Activated T-cell treated with anti-CD3 and anti-CD28 coated beads, Interleukin-2, amount 50 U/mL, for 72 hours (primary cell): Measurements from ENCODE around the gene RLBP1. TPM values are rescaled to one million over a fixed set of nuclear protein-coding genes. Genes with fewer than 3 reads are reported as not detected.
A peak's percentile ranks its signal among the peaks of the same experiment; 100 is the strongest.
"Not testable (repeated sequence)": the region's sequence is repeated elsewhere in the genome, so short reads cannot be mapped to it uniquely, and the experiment has no call there.

Experiments
- ATAC-seq, 2 donors: fragments of 150-1000 bp; cut with Tn5 transposase; replicated peaks in 1 of 2; 2 replicates each; pipeline ENCODE4 v1.10.0; 2021; ENCODE audit warnings: moderate library complexity in 2 of 2, mild to moderate bottlenecking in 1 of 2
- DNase-seq, 2 donors: peaks; one replicate each; pipeline ENCODE4 v3.0.0; 2021 to 2022; ENCODE audit warnings: mixed read lengths in 1 of 2
- H3K27ac Mint-ChIP-seq: one replicate; pipeline ENCODE4 v1.8.0; 2022; ENCODE audit warnings: mild to moderate bottlenecking, moderate library complexity, mixed read lengths
- H3K27me3 Mint-ChIP-seq: one replicate; pipeline ENCODE4 v1.8.0; 2022; ENCODE audit warnings: low read depth, mixed read lengths
- H3K36me3 Mint-ChIP-seq, 2 donors: one replicate each; pipeline ENCODE4 v1.8.0; 2022; ENCODE audit warnings: mixed read lengths in 2 of 2, mild to moderate bottlenecking in 1 of 2; ENCODE audit not compliant: insufficient read depth in 2 of 2
- H3K4me1 Mint-ChIP-seq: one replicate; pipeline ENCODE4 v1.8.0; 2022; ENCODE audit warnings: low read depth, mixed read lengths
- H3K4me3 Mint-ChIP-seq, 2 donors: one replicate each; pipeline ENCODE4 v1.8.0; 2022; ENCODE audit warnings: mild to moderate bottlenecking in 2 of 2, mixed read lengths in 2 of 2, moderate library complexity in 2 of 2
- H3K9me3 Mint-ChIP-seq, 2 donors: one replicate each; pipeline ENCODE4 v1.8.0; 2022; ENCODE audit warnings: mixed read lengths in 2 of 2
- total RNA-seq, 2 donors: library from RNA; stranded (reverse); gene quantifications; one replicate each; pipeline ENCODE4 v1.2.3, GENCODE V29; 2022

Gene RLBP1
- total RNA-seq = under 1 TPM in 1 of 2 donors, not detected in 1; 0.53 TPM

DNA sequence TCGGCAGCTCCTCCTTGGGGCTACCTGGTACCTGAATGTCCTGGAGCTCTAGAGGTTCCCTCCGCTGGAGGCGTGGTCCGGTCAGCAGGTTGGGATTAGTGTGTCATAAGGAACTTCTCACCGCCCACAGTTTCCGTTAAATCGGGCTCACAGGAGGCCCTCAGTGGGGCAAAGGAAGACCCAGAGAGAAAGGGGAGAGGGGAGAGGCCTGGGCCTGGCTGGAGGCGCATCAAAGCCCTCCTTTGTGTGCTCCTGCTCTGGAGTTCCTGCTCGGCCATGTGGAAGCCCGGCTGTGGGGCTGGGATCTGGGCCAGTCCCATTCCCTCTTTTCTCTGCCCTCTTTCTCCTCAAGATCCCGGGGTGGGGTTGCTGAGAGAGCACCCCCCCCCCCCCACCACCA, at the start of gene RLBP1:
TSS of gene RLBP1 (minus strand) at position 37 of the 400 bp plus-strand sequence. CDS start 2,604 bp downstream, outside the sequence.
- Mint-ChIP-seq H3K4me3 (no peak within 1 kb of the TSS), H3K27me3 (peaks cover 15% of the 10 kb centered on the region), H3K9me3 (no peaks in the 10 kb centered on the region), H3K36me3 (no peaks in the 10 kb centered on the region), H3K4me1 (no peaks in the 10 kb centered on the region), H3K27ac (peak within 1 kb of the TSS; percentile 65)
- DNase-seq (no peak), ATAC-seq (peak in 1 of 2 donors; percentile 52)

DNA sequence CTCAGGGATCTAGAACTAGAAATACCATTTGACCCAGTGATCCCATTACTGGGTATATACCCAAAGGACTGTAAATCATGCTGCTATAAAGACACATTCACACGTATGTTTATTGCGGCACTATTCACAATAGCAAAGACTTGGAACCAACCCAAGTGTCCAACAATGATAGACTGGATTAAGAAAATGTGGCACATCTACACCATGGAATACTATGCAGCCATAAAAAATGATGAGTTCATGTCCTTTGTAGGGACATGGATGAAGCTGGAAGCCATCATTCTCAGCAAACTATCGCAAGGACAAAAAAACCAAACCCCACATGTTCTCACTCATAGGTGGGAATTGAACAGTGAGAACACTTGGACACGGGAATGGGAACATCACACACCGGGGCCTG, 28.8 kb upstream of the RLBP1 start:
- DNase-seq, H3K27ac Mint-ChIP-seq, H3K9me3 Mint-ChIP-seq, H3K27me3 Mint-ChIP-seq, H3K4me3 Mint-ChIP-seq, ATAC-seq: not testable (repeated sequence)
- Mint-ChIP-seq H3K4me1 (peaks cover 25% of the 10 kb centered on the region), H3K36me3 (peaks cover 13 to 60% of the 10 kb centered on the region in 2 donors)

DNA sequence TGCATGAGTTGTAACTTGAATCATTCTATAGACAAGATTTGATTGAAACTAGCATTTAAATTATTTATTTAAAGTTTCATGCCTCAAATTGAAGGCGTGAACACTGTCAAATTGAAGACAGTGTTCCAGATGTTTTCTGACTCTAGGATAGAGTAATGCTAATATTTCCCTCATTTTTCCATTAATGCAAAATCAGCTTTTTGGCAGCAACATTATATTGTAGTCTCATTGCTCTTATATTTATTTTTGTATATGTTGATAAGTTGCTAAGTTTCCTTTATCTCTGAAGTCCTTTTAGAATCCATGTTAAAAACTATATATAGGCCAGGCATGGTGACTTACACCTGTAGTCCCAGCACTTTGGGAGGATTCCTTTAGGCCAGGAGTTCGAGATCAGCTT, 27.2 kb upstream of the RLBP1 start:
- no peak for ATAC-seq
- Mint-ChIP-seq H3K4me1 (peaks cover 31% of the 10 kb centered on the region), H3K27ac (no peak overlapping the region), H3K27me3 (no peaks in the 10 kb centered on the region), H3K36me3 (peaks cover 20 to 58% of the 10 kb centered on the region in 2 donors), H3K4me3 (no peak overlapping the region), H3K9me3 (no peaks in the 10 kb centered on the region)
- DNase-seq = no peak

DNA sequence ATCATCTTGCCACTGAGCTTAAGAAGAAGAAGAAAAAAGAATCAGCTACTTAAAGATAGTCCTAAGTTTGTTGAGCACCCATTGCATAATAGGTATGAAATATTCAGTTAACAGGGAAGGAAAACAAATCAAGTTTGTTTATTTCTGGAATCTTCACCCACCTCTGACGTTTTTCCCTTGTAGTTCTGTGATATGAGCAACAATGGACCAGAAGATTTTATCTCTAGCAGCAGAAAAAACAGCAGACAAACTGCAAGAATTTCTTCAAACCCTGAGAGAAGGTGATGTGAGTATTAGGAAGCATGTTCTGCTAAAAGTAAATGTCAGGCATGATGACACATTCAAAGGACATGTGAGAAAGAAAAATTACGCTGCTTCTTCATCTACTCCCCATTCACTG, 26.1 kb upstream of the RLBP1 start:
- Mint-ChIP-seq H3K9me3 (no peaks in the 10 kb centered on the region), H3K27ac (peak overlapping the region; percentile 25), H3K4me3 (no peak overlapping the region), H3K36me3 (peaks cover 20 to 52% of the 10 kb centered on the region in 2 donors), H3K4me1 (peaks cover 40% of the 10 kb centered on the region), H3K27me3 (no peaks in the 10 kb centered on the region)
- no peak for DNase-seq
- no peak for ATAC-seq

DNA sequence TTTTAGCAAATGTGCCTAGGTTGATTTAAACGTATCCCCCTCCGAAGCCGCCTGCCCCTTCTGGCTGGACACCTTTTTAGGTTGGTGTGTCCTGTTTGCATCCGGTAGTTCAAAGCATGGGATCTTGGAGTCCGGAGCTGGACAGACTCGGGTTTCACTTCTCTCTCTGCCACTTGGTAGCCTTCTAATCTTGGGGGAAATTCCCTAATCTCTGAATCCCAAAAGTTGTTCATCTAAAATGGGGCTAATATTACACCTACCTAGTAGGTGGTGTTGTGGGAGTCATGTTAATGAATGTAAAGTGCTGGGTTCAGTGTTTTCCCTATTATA, 23.2 kb upstream of the RLBP1 start:
- H3K4me3 Mint-ChIP-seq = peak overlapping the region; percentile 87 to 99

DNA sequence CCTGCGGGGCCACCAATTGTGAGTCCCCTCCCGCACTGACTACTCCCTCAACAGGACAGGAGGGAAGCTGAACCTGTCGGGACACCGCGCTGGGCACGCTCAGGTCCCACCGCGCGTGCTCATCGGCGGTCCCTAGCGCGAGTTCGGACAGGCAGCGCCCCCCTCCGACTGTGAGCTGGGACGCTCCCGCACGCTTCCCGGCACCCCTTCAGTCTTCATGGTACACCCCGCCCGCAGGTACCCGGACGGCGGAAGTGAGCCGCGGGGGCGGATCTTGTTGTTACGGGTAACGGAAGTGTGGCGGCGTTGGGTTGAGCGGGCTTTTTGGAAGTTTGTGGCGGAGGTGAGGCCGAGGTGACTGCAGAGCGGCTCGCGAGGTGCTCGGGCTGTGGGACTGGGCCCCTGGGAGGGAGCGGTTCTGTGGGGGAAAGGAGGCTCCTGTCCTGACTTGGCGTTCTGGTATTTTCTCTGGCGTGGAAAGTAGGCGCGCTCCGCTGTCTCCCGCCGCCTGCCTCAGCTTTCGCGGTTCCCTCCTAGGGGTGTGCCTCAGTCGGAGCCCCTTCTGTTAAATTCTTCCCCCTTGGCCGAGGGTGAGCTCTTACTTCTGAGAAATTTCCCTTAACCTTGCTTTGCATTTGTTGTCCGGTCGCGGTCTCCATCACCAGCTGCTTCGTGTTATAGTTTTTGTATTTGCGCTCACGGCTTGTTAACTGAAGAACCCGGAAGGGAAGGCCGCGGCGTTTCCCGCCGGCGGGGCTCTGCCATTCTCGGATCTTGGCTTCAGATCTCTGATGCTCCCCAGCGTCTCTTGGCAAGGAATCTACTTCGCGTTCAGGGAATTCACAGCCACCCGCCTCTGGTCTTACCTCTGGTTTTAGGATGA, 22.6 kb upstream of the RLBP1 start, which contains the start of gene FANCI:
TSS of gene FANCI (plus strand) at position 289 of the 883 bp plus-strand sequence. CDS start 3,669 bp downstream, outside the sequence.
- peaks cover 40% of the 10 kb centered on the region for H3K4me1 Mint-ChIP-seq
- peak within 1 kb of the TSS; percentile 98 for H3K27ac Mint-ChIP-seq
- peak; percentile 95 to 96 for ATAC-seq
- peak; percentile 98 to 99 for DNase-seq
- no peaks in the 10 kb centered on the region for H3K27me3 Mint-ChIP-seq
- peaks cover 15 to 29% of the 10 kb centered on the region in 2 donors for H3K36me3 Mint-ChIP-seq
- peak within 1 kb of the TSS; percentile 87 to 99 for H3K4me3 Mint-ChIP-seq
- H3K9me3 Mint-ChIP-seq = no peaks in the 10 kb centered on the region

More for the DNA sequence above, 23.2 kb upstream of the RLBP1 start:
- peak in 1 of 2 donors; percentile 12 for ATAC-seq
- Mint-ChIP-seq H3K36me3 (peaks cover 15 to 32% of the 10 kb centered on the region in 2 donors), H3K9me3 (no peaks in the 10 kb centered on the region), H3K27me3 (no peaks in the 10 kb centered on the region), H3K27ac (peak overlapping the region; percentile 98), H3K4me1 (peaks cover 40% of the 10 kb centered on the region)
- DNase-seq = no peak

DNA sequence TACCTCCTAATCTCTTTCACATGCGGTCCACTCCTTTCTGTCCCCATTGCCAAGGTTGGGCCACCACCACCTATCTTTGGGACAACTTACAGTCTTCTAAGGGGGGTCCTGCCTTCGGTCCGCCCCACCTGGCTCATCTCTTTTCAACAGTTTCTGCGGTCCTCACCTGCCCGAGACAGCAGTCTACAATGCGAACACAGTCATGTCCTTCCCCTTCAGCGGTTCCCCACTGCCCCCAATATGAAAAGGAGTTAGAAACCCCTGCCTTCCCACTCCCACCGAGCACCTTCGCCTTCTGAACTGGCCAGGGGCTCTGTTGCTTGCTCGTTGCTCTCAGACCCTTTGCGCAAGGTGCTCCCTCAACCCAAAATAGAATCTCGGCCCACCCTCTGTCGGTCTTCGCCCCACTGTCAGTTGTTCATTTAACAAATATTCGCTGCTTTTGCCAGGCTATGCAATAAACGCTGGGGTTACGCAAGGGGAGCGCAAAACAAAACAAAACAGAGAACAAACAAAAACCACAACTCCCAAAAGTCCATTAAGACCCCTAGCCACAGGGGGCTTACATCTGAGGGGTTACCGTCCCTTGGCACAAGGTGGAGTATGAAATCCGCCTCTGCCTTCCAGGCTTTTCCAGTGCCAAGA, 21.8 kb upstream of the RLBP1 start:
- peak overlapping the region; percentile 87 to 99 for H3K4me3 Mint-ChIP-seq
- peaks cover 5% of the 10 kb centered on the region for H3K27me3 Mint-ChIP-seq
- H3K9me3 Mint-ChIP-seq = no peaks in the 10 kb centered on the region
- ATAC-seq = no peak
- H3K27ac Mint-ChIP-seq = peak overlapping the region; percentile 98
- peaks cover 40% of the 10 kb centered on the region for H3K4me1 Mint-ChIP-seq
- no peak for DNase-seq
- H3K36me3 Mint-ChIP-seq = peaks cover 15 to 25% of the 10 kb centered on the region in 2 donors

DNA sequence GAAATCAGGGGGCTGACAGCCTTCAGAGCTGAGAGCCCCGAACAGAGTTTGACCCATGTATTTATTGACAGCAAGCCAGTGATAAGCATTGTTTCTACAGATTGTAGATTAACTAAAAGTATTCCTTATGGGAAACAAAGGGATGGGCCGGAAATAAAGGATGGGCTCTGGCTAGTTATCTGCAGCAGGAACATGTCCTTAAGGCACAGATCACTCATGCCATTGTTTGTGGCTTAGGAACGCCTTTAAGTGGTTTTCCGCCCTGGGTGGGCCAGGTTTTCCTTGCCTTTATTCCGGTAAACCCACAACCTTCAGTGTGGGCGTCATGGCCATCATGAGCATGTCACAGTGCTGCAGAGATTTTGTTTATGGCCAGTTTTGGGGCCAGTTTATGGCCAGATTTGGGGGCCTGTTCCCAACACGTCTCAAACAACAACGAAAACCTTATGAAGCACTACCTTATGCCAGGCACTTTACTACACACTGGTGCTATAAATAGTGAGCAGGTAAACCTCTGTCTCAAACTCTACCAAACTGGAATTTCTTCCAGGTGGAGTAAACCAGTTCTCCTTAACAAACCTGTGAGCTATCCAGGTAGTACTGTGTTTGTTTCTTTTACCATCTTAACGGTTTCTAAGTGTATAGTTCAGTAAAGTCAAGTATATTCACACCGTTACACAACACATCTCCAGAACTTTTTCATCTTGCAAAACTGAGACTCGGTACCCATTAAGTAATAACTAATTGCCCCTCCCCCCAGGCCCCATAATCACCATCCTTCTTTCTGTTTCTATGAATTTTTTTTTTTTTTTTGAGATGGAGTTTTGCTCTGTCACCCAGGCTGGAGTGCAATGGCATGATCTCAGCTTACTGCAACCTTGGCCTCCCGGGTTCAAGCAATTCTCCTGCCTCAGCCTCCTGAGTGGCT, 18.8 kb upstream of the RLBP1 start:
- not testable (repeated sequence) for DNase-seq, H3K36me3 Mint-ChIP-seq, ATAC-seq, H3K9me3 Mint-ChIP-seq, H3K27ac Mint-ChIP-seq, H3K4me3 Mint-ChIP-seq
- H3K4me1 Mint-ChIP-seq = peaks cover 15% of the 10 kb centered on the region
- H3K27me3 Mint-ChIP-seq = peaks cover 21% of the 10 kb centered on the region

DNA sequence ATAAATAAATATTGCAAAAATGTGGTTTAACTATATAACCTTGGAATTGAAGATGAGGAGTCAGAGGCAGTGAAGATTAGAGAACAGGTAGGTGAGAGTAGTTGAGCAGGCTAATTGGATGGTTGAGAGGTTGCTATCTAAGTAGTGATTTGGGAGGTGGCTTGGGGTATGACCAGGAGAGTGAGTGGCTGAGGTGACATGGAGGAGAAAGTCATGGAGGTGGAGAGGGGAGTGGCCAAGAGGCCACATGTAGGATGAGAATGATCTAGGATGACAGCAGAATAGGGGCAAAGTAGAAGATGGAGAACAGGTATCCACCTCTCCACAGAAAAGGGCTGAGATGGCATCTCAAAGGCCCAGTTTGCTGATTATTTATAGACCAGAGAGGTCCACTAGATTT, 10.5 kb upstream of the RLBP1 start:
- Mint-ChIP-seq H3K27me3 (peaks cover 45% of the 10 kb centered on the region), H3K4me3 (no peak overlapping the region), H3K9me3 (no peaks in the 10 kb centered on the region), H3K4me1 (peaks cover 8% of the 10 kb centered on the region), H3K27ac (no peak overlapping the region), H3K36me3 (no peaks in the 10 kb centered on the region)
- DNase-seq (no peak), ATAC-seq (no peak)

DNA sequence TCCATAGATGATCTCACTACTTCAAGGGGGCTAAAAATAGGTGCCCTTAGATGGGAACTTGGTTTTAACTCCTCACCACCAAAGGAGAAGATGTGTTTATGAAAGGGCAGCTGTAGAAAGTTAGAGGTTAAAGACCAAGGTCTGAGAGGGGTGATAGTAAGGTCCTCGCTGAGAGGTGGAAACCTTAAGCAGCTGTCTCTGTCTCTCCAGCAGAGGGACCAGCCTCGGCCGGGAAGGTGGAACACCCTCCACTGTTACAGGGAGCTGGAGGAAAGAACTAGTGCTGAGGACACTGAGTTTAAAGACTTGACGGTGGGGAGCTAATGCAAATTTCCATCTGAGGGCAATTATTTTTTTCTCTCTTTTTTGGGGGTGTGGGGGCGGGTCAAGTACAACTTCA, 8.9 kb upstream of the RLBP1 start:
- ATAC-seq (no peak), DNase-seq (no peak)
- Mint-ChIP-seq H3K36me3 (no peaks in the 10 kb centered on the region), H3K9me3 (no peaks in the 10 kb centered on the region), H3K4me3 (no peak overlapping the region), H3K4me1 (peaks cover 8% of the 10 kb centered on the region), H3K27me3 (peaks cover 37% of the 10 kb centered on the region), H3K27ac (no peak overlapping the region)

DNA sequence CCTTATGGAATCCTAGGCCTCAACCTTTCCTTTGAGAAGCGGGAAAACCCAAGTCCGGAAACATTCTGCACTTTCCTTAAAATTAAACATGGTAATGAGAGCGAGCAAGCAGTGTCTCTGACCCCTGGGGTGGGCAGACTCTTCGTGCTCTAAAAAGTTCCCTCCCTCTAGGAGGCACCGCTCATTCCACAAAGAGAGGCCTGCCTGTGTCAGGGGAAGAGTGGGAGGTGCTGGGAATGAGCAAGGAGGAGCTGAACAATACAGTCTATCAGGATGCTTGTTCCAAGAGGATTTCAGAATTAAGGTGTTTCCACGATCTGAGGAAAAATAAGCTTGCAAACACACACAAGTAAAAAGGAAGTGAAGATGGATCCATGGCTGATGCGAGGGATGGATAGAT, 6.0 kb upstream of the RLBP1 start:
- ATAC-seq (no peak), DNase-seq (no peak)
- peaks cover 27% of the 10 kb centered on the region for H3K27me3 Mint-ChIP-seq
- no peak overlapping the region for H3K4me3 Mint-ChIP-seq
- no peaks in the 10 kb centered on the region for H3K9me3 Mint-ChIP-seq
- peaks cover 8% of the 10 kb centered on the region for H3K4me1 Mint-ChIP-seq
- H3K36me3 Mint-ChIP-seq = no peaks in the 10 kb centered on the region
- H3K27ac Mint-ChIP-seq = no peak overlapping the region

DNA sequence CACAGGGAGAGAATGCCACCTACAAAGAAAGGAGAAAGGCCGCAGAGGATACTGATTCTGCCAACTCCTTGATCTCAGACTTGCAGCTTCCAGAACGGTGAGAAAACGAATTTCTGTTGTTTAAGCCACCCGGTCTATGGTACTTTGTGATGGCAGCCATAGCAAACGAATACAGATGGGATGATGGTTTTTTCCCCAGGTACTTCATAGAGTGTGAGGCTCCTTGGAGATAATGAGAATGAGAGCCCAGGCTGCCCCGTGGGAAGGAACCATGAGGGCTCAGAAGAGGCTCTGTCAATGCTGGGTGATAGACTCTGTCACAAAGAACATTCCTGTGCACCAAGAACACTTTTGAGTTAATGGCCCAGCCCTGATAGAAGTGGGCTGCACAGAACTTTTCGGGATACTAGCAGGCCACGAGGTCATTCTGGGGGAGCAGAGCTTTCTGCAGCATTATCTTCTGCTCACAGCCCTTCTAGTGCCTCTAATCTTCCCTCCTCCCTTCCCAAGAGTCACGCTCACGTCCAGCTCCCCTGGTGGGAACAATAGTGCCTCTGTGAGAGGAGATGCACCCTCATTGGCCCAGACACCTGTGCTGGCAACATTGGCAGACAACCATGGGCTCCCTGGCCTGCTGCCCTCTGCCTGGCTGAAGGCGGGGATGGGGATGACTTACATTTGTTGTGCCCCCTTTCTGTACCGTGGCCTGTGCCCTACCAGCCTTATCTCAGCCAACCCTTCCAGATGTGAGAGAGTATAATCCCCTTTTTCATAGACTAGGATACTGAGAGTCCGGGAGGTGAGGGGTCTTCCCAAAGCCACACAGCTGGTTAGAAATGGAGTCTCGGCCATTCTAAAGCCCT, 5.2 kb upstream of the RLBP1 start:
- no peak for DNase-seq
- Mint-ChIP-seq H3K27me3 (peaks cover 22% of the 10 kb centered on the region), H3K36me3 (no peaks in the 10 kb centered on the region), H3K27ac (no peak overlapping the region), H3K9me3 (no peaks in the 10 kb centered on the region), H3K4me1 (peaks cover 8% of the 10 kb centered on the region), H3K4me3 (no peak overlapping the region)
- no peak for ATAC-seq
